ENCODE results near the gene NLRP3.

DNA sequence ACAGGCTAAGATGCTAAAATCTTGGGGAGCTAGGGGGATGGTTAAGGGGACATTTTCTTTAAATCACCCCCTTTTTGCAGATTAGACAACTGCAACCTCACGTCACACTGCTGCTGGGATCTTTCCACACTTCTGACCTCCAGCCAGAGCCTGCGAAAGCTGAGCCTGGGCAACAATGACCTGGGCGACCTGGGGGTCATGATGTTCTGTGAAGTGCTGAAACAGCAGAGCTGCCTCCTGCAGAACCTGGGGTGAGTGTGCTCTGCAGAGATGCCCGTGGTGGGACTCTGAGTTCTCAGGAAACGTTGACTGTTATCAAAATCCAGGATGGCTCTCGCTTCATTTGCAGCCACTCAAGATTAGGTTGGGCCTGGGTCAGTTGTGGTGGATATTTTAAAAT is 28.6 kb downstream of the NLRP3 start:
- TF ChIP-seq, protein P1, sequence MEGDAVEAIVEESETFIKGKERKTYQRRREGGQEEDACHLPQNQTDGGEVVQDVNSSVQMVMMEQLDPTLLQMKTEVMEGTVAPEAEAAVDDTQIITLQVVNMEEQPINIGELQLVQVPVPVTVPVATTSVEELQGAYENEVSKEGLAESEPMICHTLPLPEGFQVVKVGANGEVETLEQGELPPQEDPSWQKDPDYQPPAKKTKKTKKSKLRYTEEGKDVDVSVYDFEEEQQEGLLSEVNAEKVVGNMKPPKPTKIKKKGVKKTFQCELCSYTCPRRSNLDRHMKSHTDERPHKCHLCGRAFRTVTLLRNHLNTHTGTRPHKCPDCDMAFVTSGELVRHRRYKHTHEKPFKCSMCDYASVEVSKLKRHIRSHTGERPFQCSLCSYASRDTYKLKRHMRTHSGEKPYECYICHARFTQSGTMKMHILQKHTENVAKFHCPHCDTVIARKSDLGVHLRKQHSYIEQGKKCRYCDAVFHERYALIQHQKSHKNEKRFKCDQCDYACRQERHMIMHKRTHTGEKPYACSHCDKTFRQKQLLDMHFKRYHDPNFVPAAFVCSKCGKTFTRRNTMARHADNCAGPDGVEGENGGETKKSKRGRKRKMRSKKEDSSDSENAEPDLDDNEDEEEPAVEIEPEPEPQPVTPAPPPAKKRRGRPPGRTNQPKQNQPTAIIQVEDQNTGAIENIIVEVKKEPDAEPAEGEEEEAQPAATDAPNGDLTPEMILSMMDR (IDR thresholded peaks at IDR 0.05), result no peak
- no peak for TF ChIP-seq POLR2A (IDR thresholded peaks at IDR 0.05)
- no peak for TF ChIP-seq EP300 (IDR thresholded peaks at IDR 0.05; ENCODE audit: low read depth)
- TF ChIP-seq POLR2AphosphoS5 (IDR thresholded peaks at IDR 0.05), result no peak
